ENCODE measurements around the gene TRAM2.
A peak's percentile ranks its signal among the peaks of the same experiment; 100 is the strongest.

Gene TRAM2

GRCh38 chr6:52591832-52592231 is 15.0 kb upstream of the TRAM2 start:
- no peak for DNase-seq

- DNase-seq: no peak
Measured at GRCh38 chr6:52590152-52590891, 13.5 kb upstream of the TRAM2 start.

DNA sequence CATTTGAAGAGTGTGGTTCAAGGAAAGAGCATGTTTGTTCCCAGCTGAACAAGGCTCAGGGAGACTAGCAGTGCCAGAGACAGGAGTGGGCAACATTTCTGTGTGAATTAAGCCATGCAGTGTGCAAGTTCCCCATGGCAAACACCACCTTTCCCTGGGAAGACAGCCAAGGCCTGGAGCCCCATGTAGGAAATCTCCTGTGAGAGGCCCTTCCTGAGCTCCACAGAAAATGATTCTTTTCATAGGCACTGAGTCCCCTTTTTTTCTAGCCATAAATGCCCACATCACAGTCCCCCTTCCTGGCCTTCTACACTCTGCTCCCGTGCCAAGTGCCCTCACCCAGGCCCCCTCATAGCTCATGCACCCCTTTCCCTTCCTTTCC is 11.8 kb upstream of the TRAM2 start:
- no peak for DNase-seq

DNA sequence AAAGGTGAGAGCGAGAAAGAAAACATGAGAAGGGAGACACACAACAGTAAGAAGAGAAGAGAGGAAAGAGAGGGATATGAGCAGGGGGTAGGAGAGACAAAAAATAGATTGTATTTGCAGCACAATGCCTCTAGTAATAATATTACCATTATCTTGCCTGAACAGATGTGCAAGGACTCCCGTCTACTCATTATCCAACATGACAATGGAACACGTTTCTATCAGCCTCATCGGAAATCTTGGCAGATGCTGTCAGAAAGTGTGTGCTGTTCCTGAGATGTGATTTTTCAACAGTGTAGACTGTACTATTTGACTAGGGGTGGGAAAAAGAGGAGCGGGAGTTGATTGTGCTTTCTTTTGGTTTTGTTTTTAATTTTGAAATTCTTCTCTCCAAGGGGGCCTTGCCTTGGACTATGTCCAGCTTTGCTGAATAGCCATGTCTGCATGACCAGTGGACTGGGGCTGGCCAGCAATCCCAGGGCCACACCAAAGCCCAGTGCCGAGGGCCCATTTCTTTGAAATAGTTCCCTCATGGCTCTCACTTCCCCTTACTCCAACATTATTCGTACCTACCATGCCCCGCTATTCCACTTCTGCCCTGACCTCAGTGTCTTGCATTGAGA is 11.3 kb upstream of the TRAM2 start:
- DNase-seq: no peak

GRCh38 chr6:52587001-52587400 is 10.1 kb upstream of the TRAM2 start:
- DNase-seq: no peak

DNA sequence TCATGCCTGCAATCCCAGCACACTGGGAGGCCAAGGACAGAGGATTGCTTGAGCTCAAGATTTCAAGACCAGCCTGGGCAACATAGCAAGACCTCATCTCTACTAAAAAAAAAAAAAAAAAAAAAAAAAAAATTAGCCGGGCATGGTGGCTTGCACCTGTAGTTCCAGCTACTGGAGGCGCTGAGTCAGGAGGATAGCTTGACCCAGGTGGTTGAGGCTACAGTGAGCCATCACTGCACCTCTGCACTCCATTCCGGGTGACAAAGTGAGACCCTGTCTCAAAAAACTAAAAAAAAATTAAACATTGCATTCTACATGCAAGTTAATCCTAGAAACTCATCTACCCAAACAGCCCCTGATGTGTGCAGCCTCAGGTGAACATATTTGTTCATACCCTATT is 7.3 kb upstream of the TRAM2 start:
- DNase-seq: no peak

DNA sequence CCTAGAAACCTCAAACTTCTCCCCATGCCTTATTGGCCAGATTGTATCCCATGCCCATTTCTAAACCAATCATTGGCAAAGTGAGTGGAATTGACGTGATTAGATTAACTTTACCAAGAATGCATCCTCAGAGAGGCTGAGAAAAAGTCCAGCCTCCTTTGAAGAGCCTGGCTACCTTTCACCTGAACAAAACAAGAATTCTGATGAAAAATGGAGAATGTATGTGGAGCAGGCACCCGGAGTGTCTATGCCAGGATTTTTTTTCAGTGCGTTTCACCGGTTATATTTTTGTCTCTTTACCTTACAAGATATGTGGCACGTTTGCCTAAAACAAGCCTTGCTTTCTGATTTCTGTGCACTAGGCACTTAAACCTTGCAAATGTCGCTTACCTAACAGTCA is 6.1 kb upstream of the TRAM2 start:
- no peak for DNase-seq

GRCh38 chr6:52582446-52582845 is 5.6 kb upstream of the TRAM2 start:
- no peak for DNase-seq

GRCh38 chr6:52580905-52581304 is 4.0 kb upstream of the TRAM2 start:
- no peak for DNase-seq

- no peak for DNase-seq
Measured at GRCh38 chr6:52579006-52579660, 2.3 kb upstream of the TRAM2 start.

GRCh38 chr6:52577778-52578463 is 1.1 kb upstream of the TRAM2 start:
- DNase-seq: no peak

- DNase-seq: peak; percentile 60
Measured at GRCh38 chr6:52576392-52577021, 353 bp downstream of the TRAM2 start.

DNA sequence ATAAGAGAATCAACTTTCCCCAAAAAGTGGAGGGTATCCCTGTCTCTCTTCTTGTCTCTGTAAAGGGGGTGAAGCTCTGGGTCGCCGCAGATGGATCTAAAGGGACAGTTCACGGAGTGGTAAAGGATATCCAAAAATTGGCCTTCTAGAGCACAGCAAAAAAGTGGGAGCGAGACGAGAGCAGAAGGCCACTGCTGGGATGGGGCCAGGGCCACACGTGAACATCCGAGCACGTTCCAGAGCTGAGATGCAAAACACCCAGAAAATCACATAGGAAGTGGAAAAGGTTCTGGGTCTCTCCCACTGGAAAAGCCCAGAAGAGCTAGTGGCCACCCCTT is 837 bp downstream of the TRAM2 start:
- DNase-seq: no peak

GRCh38 chr6:52575502-52575892 is 1.4 kb downstream of the TRAM2 start:
- no peak for DNase-seq

DNA sequence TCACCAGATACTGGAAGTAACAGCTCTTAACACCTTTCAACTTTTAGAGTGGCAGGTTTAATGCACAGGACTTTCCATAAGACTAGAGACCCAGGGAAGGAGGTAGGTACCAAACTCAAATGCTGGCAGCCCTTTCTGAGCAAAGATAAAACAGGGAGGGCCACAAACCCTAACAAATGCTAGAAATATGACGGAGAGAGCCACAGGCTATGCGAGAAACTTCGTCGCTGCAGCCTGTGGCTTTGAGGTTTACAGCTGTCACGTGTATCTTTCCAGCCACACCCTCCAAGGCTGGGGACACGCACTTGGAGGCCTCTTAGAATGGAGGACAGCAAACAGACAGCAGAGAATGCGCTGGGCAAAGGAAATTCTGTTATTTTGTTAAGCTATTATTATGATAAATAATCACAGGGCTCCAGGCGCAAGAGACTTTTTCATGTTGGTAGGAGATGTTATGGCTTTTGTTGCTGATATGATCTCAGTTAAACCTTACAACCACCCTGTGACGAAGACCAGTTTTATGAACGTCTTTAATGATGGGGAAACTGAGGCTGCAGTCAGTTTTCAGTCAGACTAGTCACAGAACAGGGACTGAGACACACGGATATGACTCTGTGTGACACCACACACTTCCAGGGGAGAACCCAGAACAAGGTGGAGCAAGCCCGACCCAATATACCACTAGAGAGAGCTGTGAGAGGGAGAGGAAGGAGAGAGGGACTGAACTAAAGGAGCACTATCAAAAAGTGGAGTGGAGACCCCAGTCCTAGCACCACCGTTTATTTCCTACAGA is 2.0 kb downstream of the TRAM2 start:
- peak; percentile 23 for DNase-seq

DNA sequence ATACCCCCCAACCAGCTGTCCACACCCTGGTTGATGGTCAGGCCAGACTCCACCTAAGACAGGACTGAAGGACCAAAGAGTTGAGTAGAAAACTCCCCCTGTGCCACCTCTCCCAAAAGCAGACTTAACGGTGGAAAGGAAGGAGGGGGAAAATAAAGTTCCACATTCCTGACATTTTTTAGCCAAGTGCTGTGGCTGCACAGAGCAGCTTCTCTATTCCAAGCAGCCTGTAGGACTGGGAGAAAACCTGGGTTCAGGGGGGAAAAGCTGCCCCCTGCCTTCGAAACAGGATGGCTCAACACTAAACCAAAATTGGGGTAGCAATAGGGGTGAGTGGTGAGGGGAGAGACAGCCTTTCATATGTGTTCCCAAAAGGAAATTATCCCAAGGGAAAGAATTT is 3.6 kb downstream of the TRAM2 start:
- DNase-seq: no peak

GRCh38 chr6:52572536-52572935 is 4.3 kb downstream of the TRAM2 start:
- DNase-seq: no peak

DNA sequence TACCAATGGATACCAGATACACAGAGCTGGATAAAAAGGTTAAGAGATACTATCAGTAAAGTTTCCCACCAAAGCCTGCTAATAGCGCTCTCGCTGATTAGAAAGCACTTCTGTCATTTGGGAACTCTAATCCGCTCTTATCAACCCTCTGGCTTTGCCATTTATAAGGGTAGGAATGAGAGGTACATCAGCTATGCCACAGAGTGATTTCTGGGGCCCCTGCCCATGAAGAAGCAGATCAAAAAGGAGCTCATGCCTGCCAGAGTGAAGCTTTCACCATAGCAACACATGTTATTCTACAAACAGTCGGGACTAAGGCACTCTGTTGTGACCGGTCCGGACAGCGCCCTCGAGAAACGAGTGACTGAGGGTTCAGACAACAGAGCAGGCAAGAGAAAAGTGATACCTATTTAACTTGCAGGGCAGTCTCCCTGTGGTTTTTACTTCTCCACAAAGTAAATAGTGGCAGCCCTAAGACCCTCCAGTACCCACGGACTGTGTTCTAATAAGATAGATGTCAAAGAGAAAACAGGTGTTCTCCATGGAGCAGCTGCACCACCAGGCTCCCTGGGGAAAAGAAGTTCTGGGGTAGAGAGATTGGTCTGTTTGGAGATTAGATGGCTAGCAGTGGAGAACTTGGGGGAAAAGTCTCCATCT is 5.6 kb downstream of the TRAM2 start:
- no peak for DNase-seq

DNA sequence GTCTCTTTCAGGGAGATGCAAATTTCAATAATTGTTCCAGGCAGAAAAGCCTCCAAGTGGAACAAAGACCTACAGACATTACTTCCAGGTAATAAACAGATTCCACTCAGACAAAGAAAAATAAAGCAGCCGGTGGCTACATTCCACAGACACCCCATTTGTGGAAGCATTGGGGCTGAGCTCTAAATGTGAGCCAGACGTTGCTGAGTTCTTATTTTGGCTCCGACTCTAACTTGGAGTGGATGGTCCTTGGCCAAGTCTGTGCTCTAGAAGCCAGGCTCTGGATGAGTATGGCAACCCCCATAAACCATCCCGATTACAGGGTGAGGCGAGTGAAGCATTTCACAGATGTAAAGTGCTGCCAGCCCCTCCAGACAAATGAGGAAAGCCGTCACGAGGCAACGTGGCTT is 6.6 kb downstream of the TRAM2 start:
- no peak for DNase-seq

GRCh38 chr6:52568320-52568719 is 8.5 kb downstream of the TRAM2 start:
- DNase-seq: no peak

DNA sequence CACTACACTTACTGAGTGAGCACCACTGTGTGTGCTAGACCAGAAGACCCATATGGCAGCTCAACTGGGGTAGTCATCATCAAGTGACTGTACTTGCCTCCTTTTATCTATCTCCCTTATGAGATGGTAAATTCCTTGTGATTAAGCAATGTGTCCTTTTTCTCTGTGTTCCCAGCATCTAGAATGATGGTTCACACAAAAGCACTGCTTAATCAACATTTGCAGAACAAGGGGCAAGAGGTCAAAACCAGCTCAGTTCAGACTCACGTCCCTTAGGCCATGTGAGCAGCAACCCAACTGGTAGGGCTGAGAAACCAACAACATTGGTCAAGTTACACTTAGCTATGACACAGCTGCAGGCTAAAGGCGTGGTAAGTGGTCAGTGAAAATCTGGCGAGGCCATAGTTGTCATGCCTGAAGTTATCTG is 10.0 kb downstream of the TRAM2 start:
- no peak for DNase-seq

DNA sequence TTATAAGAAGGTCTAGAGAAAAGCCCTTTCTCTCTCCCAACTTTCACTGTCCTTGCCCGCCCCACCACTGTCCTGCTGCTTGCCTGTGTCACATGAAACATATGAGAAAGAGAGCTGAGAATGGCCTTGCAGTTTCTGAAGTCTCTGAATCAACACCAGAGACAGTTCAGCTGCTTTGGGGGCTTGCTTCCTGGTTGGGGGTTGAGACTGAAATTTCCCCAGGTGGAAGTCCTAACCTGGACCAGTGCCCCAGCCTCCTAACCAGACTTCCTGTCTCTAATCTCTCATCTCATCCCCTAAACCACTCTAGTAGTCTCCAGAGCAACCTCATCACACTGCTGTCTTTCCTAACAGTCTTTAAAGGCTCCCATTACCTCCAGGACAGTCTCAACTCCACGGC is 10.7 kb downstream of the TRAM2 start:
- no peak for DNase-seq
